ENCODE results near the gene SFXN1.
A peak's percentile ranks its signal among the peaks of the same experiment; 100 is the strongest.

Gene SFXN1

DNA sequence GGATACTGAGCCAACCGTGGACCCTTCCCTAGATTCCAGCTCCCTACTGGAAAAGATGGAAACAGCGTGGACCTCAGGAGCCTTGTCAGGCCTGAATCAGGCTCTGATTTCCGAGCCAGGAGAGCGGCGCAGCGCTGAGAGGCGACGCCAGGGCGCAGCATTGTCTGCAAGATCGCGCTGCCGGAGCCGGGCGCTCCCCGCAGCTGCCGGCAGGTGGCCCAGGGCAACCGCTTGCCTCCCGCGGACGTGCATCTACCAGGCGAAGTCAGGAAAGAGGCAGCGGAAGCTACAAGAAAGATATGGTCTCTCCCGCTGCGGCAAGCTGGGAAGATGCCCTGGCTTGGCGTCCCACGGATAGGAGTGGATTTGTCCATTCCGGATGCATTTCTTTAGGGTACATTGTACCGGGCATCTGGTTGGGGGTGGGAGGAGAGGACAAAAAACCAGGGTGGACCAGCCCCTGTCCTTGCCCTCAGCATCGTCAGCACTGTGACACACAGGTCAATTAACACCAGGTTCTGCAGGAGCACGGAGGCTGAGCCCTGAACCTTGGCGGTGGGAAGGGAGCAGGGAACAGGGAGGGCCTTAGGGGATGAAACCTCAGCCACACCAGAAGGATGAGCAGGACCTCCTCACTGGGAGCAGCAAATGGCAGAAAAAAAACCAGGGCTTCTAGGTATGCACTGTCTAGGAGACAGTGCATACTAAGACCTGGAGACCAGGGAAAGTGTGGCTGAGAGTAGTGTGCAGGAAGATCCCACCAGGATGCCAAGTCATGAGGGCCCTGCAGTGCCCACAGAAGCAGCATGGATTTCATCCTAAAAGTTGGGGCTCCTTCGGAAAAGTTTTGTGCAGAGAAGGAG is 55.9 kb downstream of the SFXN1 start:
- TF ChIP-seq, protein P1, sequence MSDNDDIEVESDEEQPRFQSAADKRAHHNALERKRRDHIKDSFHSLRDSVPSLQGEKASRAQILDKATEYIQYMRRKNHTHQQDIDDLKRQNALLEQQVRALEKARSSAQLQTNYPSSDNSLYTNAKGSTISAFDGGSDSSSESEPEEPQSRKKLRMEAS (IDR thresholded peaks at IDR 0.05), result peak; percentile 40; the same call in 1 of the 2 replicates
- TF ChIP-seq RAD21 (IDR thresholded peaks at IDR 0.05; ENCODE audit: low read depth) (peak; percentile 79), NFIC (IDR thresholded peaks at IDR 0.05) (no peak), ZBTB7A (IDR thresholded peaks at IDR 0.05; ENCODE audit: low read depth) (no peak)

DNA sequence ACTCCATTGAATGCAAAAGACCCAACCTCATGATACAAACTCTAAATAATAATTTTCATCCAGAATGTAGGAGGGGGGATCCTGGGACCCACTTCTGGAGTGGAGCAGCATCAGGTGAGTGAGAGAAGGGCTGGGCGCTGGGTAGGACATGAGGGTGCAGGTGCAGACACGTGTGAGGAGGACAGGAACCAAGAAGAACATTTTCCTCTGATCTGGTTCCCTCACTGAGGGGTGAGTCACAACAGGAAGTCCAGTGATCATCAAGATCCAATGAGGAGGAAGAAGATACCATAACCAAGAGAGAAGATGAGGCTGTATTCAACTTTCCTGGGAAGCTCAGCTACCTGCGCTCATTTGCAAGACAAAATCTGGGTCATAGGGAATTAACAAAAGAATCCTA is 57.4 kb downstream of the SFXN1 start:
- no peak for TF ChIP-seq TCF12 (IDR thresholded peaks at IDR 0.05; ENCODE audit: low read depth)
- no peak for TF ChIP-seq CEBPB (IDR thresholded peaks at IDR 0.05)
- no peak for TF ChIP-seq NFIC (IDR thresholded peaks at IDR 0.05)
- no peak for TF ChIP-seq YY1 (IDR thresholded peaks at IDR 0.05; ENCODE audit: low read depth)

DNA sequence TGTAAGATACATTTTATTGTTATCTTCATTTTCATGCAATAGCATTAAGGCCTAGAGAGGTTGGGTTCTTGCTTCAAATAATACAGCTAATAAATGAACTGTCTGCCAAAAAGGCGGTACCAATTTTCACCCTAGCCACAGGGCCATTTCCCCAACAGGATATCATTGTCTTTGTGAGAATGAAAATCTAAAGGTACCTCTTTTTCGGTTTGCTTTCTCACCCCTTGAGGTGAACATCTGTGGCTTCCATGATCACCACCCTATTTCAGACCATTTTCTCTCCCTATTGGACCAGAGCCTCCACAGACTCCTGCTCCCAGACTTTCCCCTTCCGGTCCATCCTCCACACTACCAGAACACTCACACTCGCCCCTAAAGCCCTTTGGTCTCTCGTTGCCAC is 60.2 kb downstream of the SFXN1 start:
- TF ChIP-seq ZBTB7A (IDR thresholded peaks at IDR 0.05; ENCODE audit: low read depth), result no peak
- no peak for TF ChIP-seq FOXM1 (IDR thresholded peaks at IDR 0.05; ENCODE audit: borderline replicate concordance, low read depth)
- no peak for TF ChIP-seq YY1 (IDR thresholded peaks at IDR 0.05; ENCODE audit: low read depth)
- TF ChIP-seq TEAD4 (IDR thresholded peaks at IDR 0.05), result no peak
- TF ChIP-seq CEBPB (IDR thresholded peaks at IDR 0.05), result no peak
- TF ChIP-seq TCF12 (IDR thresholded peaks at IDR 0.05; ENCODE audit: low read depth), result no peak
- TF ChIP-seq, protein P1 (IDR thresholded peaks at IDR 0.05), result no peak
- TF ChIP-seq, protein P2, sequence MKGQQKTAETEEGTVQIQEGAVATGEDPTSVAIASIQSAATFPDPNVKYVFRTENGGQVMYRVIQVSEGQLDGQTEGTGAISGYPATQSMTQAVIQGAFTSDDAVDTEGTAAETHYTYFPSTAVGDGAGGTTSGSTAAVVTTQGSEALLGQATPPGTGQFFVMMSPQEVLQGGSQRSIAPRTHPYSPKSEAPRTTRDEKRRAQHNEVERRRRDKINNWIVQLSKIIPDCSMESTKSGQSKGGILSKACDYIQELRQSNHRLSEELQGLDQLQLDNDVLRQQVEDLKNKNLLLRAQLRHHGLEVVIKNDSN (IDR thresholded peaks at IDR 0.05), result no peak
- no peak for TF ChIP-seq TAF1 (IDR thresholded peaks at IDR 0.05; ENCODE audit: low read depth)
- TF ChIP-seq, protein P3, sequence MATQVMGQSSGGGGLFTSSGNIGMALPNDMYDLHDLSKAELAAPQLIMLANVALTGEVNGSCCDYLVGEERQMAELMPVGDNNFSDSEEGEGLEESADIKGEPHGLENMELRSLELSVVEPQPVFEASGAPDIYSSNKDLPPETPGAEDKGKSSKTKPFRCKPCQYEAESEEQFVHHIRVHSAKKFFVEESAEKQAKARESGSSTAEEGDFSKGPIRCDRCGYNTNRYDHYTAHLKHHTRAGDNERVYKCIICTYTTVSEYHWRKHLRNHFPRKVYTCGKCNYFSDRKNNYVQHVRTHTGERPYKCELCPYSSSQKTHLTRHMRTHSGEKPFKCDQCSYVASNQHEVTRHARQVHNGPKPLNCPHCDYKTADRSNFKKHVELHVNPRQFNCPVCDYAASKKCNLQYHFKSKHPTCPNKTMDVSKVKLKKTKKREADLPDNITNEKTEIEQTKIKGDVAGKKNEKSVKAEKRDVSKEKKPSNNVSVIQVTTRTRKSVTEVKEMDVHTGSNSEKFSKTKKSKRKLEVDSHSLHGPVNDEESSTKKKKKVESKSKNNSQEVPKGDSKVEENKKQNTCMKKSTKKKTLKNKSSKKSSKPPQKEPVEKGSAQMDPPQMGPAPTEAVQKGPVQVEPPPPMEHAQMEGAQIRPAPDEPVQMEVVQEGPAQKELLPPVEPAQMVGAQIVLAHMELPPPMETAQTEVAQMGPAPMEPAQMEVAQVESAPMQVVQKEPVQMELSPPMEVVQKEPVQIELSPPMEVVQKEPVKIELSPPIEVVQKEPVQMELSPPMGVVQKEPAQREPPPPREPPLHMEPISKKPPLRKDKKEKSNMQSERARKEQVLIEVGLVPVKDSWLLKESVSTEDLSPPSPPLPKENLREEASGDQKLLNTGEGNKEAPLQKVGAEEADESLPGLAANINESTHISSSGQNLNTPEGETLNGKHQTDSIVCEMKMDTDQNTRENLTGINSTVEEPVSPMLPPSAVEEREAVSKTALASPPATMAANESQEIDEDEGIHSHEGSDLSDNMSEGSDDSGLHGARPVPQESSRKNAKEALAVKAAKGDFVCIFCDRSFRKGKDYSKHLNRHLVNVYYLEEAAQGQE (IDR thresholded peaks at IDR 0.05; ENCODE audit: low read depth), result no peak
- TF ChIP-seq NFIC (IDR thresholded peaks at IDR 0.05), result no peak
- TF ChIP-seq EGR1 (IDR thresholded peaks at IDR 0.05), result no peak
- TF ChIP-seq RAD21 (IDR thresholded peaks at IDR 0.05; ENCODE audit: low read depth), result no peak
- TF ChIP-seq CREB1 (IDR thresholded peaks at IDR 0.05; ENCODE audit: low read depth), result no peak

DNA sequence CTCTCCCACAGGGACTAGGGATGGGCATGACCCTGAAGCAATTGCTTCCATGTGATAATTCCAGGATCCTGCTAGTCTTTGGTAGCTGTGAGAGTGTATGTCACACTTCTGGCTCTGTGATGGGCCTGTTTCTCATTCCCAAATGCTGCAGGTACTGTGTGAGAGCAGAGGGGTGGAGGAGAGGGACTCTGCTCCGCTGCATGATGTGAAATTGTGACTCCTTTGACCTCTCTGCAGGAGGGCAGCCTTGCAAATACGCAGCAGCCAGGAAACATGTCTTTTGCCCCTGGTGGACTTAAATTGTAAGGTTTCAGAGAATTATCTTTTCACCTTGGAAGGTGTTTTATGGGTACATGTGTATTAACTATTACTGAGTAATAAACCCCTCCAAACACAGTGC is 61.6 kb downstream of the SFXN1 start:
- no peak for TF ChIP-seq FOXM1 (IDR thresholded peaks at IDR 0.05; ENCODE audit: borderline replicate concordance, low read depth)
- TF ChIP-seq ZBTB7A (IDR thresholded peaks at IDR 0.05; ENCODE audit: low read depth), result no peak
- TF ChIP-seq YY1 (IDR thresholded peaks at IDR 0.05; ENCODE audit: low read depth), result no peak
- TF ChIP-seq TCF12 (IDR thresholded peaks at IDR 0.05; ENCODE audit: low read depth), result no peak
- TF ChIP-seq NFIC (IDR thresholded peaks at IDR 0.05), result no peak
- no peak for TF ChIP-seq EP300 (IDR thresholded peaks at IDR 0.05; ENCODE audit: borderline replicate concordance)
- TF ChIP-seq TEAD4 (IDR thresholded peaks at IDR 0.05), result no peak

DNA sequence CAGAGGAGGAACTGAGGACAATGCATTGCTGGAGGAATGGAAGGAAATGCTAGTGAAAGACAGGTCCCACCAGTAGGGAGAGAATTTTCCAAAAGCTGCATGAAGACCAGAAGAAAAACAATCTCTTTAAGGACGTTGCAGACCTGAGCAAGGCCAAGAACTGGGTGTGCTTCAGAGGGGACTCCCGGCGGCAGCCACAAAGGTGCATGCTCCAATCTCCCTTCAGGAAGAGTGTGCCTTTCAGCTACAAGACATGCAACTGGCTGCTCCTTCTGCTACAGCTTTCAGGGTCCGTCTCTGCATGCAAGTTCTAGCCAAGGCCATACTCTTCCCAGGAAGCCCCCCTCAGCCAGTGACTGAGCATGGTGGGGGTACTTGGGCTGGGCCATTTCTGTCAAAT is 62.9 kb downstream of the SFXN1 start:
- TF ChIP-seq, protein P2 (IDR thresholded peaks at IDR 0.05), result no peak
- no peak for TF ChIP-seq EP300 (IDR thresholded peaks at IDR 0.05; ENCODE audit: borderline replicate concordance)
- TF ChIP-seq, protein P3 (IDR thresholded peaks at IDR 0.05; ENCODE audit: low read depth), result no peak
- no peak for TF ChIP-seq CEBPB (IDR thresholded peaks at IDR 0.05)
- TF ChIP-seq CREB1 (IDR thresholded peaks at IDR 0.05; ENCODE audit: low read depth), result no peak
- TF ChIP-seq, protein P1 (IDR thresholded peaks at IDR 0.05), result no peak
- no peak for TF ChIP-seq NFIC (IDR thresholded peaks at IDR 0.05)
- no peak for TF ChIP-seq EGR1 (IDR thresholded peaks at IDR 0.05)
- no peak for TF ChIP-seq TAF1 (IDR thresholded peaks at IDR 0.05; ENCODE audit: low read depth)
- no peak for TF ChIP-seq FOXM1 (IDR thresholded peaks at IDR 0.05; ENCODE audit: borderline replicate concordance, low read depth)
- no peak for TF ChIP-seq ZBTB7A (IDR thresholded peaks at IDR 0.05; ENCODE audit: low read depth)
- no peak for TF ChIP-seq TEAD4 (IDR thresholded peaks at IDR 0.05)
- no peak for TF ChIP-seq YY1 (IDR thresholded peaks at IDR 0.05; ENCODE audit: low read depth)
- no peak for TF ChIP-seq RAD21 (IDR thresholded peaks at IDR 0.05; ENCODE audit: low read depth)
- no peak for TF ChIP-seq TCF12 (IDR thresholded peaks at IDR 0.05; ENCODE audit: low read depth)

All from Ishikawa (cell line).